ENCODE data around the gene AGT.
"Not testable (repeated sequence)": the region's sequence is repeated elsewhere in the genome, so short reads cannot be mapped to it uniquely, and the experiment has no call there.

The AGT gene

GRCh38 chr1:230717251-230717650, 3.3 kb upstream of the AGT start:
- Histone ChIP-seq H3K27me3 (no peaks in the 10 kb centered on the region), H3K36me3 (no peaks in the 10 kb centered on the region), H3K9me3 (peaks cover 4% of the 10 kb centered on the region), H3K4me3 (ENCODE audit: low read depth, low read length) (no peak overlapping the region), H3K4me1 (no peaks in the 10 kb centered on the region)
- no peak for TF ChIP-seq CTCF (IDR thresholded peaks at IDR 0.05; ENCODE audit: low read depth, low read length)
- DNase-seq = no peak

- not testable (repeated sequence) for H3K27me3 ChIP-seq; H3K36me3 ChIP-seq; H3K4me3 ChIP-seq (ENCODE audit: low read depth, low read length); H3K9me3 ChIP-seq; H3K4me1 ChIP-seq
- peak; percentile 27 for DNase-seq
Measured at GRCh38 chr1:230716453-230716852, 2.5 kb upstream of the AGT start.

- H3K9me3 ChIP-seq = peaks cover 4% of the 10 kb centered on the region
Measured at GRCh38 chr1:230715510-230715909, 1.6 kb upstream of the AGT start.

GRCh38 chr1:230713547-230713914, 391 bp downstream of the AGT start:
- TF ChIP-seq CTCF (IDR thresholded peaks at IDR 0.05; ENCODE audit: low read depth, low read length) = no peak
- Histone ChIP-seq H3K36me3 (no peaks in the 10 kb centered on the region), H3K9me3 (peaks cover 4% of the 10 kb centered on the region), H3K4me3 (ENCODE audit: low read depth, low read length) (no peak overlapping the region), H3K4me1 (no peaks in the 10 kb centered on the region), H3K27me3 (no peaks in the 10 kb centered on the region)
- DNase-seq = no peak

More at GRCh38 chr1:230715510-230715909, 1.6 kb upstream of the AGT start:
- Histone ChIP-seq H3K4me3 (ENCODE audit: low read depth, low read length) (no peak overlapping the region), H3K36me3 (no peaks in the 10 kb centered on the region), H3K27me3 (no peaks in the 10 kb centered on the region), H3K4me1 (no peaks in the 10 kb centered on the region)
- peak; percentile 12; the same call in 1 of the 2 replicates for TF ChIP-seq CTCF (IDR thresholded peaks at IDR 0.05; ENCODE audit: low read depth, low read length)
- DNase-seq = no peak

GRCh38 chr1:230713138-230713537, 784 bp downstream of the AGT start:
- H3K4me3 ChIP-seq (ENCODE audit: low read depth, low read length) = no peak overlapping the region
- no peaks in the 10 kb centered on the region for H3K27me3 ChIP-seq
- no peak for TF ChIP-seq CTCF (IDR thresholded peaks at IDR 0.05; ENCODE audit: low read depth, low read length)
- no peak for DNase-seq
- H3K9me3 ChIP-seq = peaks cover 4% of the 10 kb centered on the region
- no peaks in the 10 kb centered on the region for H3K36me3 ChIP-seq
- H3K4me1 ChIP-seq = no peaks in the 10 kb centered on the region

- no peaks in the 10 kb centered on the region for H3K27me3 ChIP-seq
- H3K4me3 ChIP-seq (ENCODE audit: low read depth, low read length) = no peak overlapping the region
- DNase-seq = no peak
- no peaks in the 10 kb centered on the region for H3K4me1 ChIP-seq
- H3K36me3 ChIP-seq = no peaks in the 10 kb centered on the region
- TF ChIP-seq CTCF (IDR thresholded peaks at IDR 0.05; ENCODE audit: low read depth, low read length) = no peak
- peaks cover 4% of the 10 kb centered on the region for H3K9me3 ChIP-seq
Measured at GRCh38 chr1:230712470-230712942, 1.4 kb downstream of the AGT start.

GRCh38 chr1:230711245-230711644, 2.7 kb downstream of the AGT start:
- H3K36me3 ChIP-seq = no peaks in the 10 kb centered on the region
- H3K4me3 ChIP-seq (ENCODE audit: low read depth, low read length) = no peak overlapping the region
- no peak for TF ChIP-seq CTCF (IDR thresholded peaks at IDR 0.05; ENCODE audit: low read depth, low read length)
- H3K27me3 ChIP-seq = no peaks in the 10 kb centered on the region
- H3K4me1 ChIP-seq = no peaks in the 10 kb centered on the region
- peaks cover 1% of the 10 kb centered on the region for H3K9me3 ChIP-seq
- no peak for DNase-seq
